DOHH2 (cell line): ENCODE measurements around the gene FLG2.

Experiments
- H3F3A ChIP-seq: fragments of 200-600 bp; sonication (generic), shearing (Covaris generic); 2 replicates; pipeline ENCODE4 v1.6.0; 2016; ENCODE audit warnings: antibody characterized with exemption, mild to moderate bottlenecking; ENCODE audit not compliant: control insufficient read depth, insufficient read depth
- H3K27ac ChIP-seq: fragments of 200-600 bp; sonication (generic); 2 replicates; pipeline ENCODE4 v1.5.1; 2014; ENCODE audit warnings: low read depth, mild to moderate bottlenecking, low read length, moderate library complexity
- H3K27me3 ChIP-seq: fragments of 200-600 bp; sonication (generic); 2 replicates; pipeline ENCODE4 v1.6.1; 2014; ENCODE audit warnings: mild to moderate bottlenecking, low read length, mixed read lengths; ENCODE audit not compliant: control insufficient read depth
- H3K36me3 ChIP-seq: fragments of 200-600 bp; sonication (generic); 2 replicates; pipeline ENCODE4 v1.6.1; 2014; ENCODE audit warnings: mild to moderate bottlenecking, low read length, moderate library complexity, mixed read lengths; ENCODE audit not compliant: control insufficient read depth
- H3K4me1 ChIP-seq: fragments of 200-600 bp; sonication (generic); 2 replicates; pipeline ENCODE4 v1.6.1; 2014; ENCODE audit warnings: mild to moderate bottlenecking, low read length, mixed read lengths; ENCODE audit not compliant: control insufficient read depth
- H3K4me2 ChIP-seq: fragments of 200-600 bp; sonication (generic); 2 replicates; pipeline ENCODE4 v1.6.0; 2014; ENCODE audit warnings: mild to moderate bottlenecking, low read length, moderate library complexity
- H3K4me3 ChIP-seq: fragments of 200-600 bp; sonication (generic); 2 replicates; pipeline ENCODE4 v1.5.1; 2014; ENCODE audit warnings: mild to moderate bottlenecking, low read length, mixed read lengths
- H3K79me2 ChIP-seq: fragments of 200-600 bp; sonication (generic); 2 replicates; pipeline ENCODE4 v1.6.1; 2014; ENCODE audit warnings: mild to moderate bottlenecking, low read length, mixed read lengths; ENCODE audit not compliant: control insufficient read depth
- H3K9me2 ChIP-seq: fragments of 200-600 bp; sonication (generic); replicated peaks from 2 replicates; pipeline ENCODE4 v1.6.1; 2014; ENCODE audit warnings: mild to moderate bottlenecking, low read length, mixed read lengths; ENCODE audit not compliant: control insufficient read depth
- H3K9me3 ChIP-seq: fragments of 200-600 bp; sonication (generic); 2 replicates; pipeline ENCODE4 v1.6.1; 2014; ENCODE audit warnings: antibody characterized with exemption, low read length, mixed read lengths; ENCODE audit not compliant: control insufficient read depth, insufficient read depth
- H4K20me1 ChIP-seq: fragments of 200-600 bp; sonication (generic); 2 replicates; pipeline ENCODE4 v1.6.0; 2014; ENCODE audit warnings: low read depth, mild to moderate bottlenecking, antibody characterized with exemption, low read length, moderate library complexity; ENCODE audit not compliant: control insufficient read depth, insufficient read depth
- CTCF ChIP-seq: fragments of 200-600 bp; sonication (generic); IDR thresholded peaks from one replicate; pipeline ENCODE4 v1.5.1; 2014; ENCODE audit warnings: antibody characterized with exemption, mild to moderate bottlenecking, low read depth, low read length; ENCODE audit not compliant: poor library complexity, severe bottlenecking
- EZH2phosphoT487 ChIP-seq: fragments of 200-600 bp; sonication (generic); IDR thresholded peaks from 2 replicates; pipeline ENCODE4 v1.6.1; 2017; ENCODE audit warnings: borderline replicate concordance, mild to moderate bottlenecking, antibody characterized with exemption, low read length, moderate library complexity, mixed read lengths

Gene FLG2

GRCh38 chr1:152372672-152373071 lies 12.9 kb upstream of the FLG2 start:
- Histone ChIP-seq H3K4me1 (no peaks in the 10 kb centered on the region), H3K79me2 (no peaks in the 10 kb centered on the region), H3K4me3 (no peak overlapping the region), H3K4me2 (no peak overlapping the region), H3F3A (no peaks in the 10 kb centered on the region), H3K27ac (no peak overlapping the region), H3K27me3 (no peaks in the 10 kb centered on the region), H3K36me3 (no peaks in the 10 kb centered on the region), H4K20me1 (no peaks in the 10 kb centered on the region), H3K9me2 (no peaks in the 10 kb centered on the region), H3K9me3 (0 out of 2 replicates have a peak, but pooled peaks cover 2% of the 10 kb centered on the region)
- TF ChIP-seq EZH2phosphoT487 (no peak), CTCF (no peak)

- H3K4me1 ChIP-seq: no peaks in the 10 kb centered on the region
- H3K4me2 ChIP-seq: no peak overlapping the region
- H3K9me3 ChIP-seq: 0 out of 2 replicates have a peak, but pooled peaks cover 2% of the 10 kb centered on the region
- no peaks in the 10 kb centered on the region for H3K9me2 ChIP-seq
- no peak overlapping the region for H3K4me3 ChIP-seq
- no peaks in the 10 kb centered on the region for H3K79me2 ChIP-seq
- no peaks in the 10 kb centered on the region for H3F3A ChIP-seq
- H3K27me3 ChIP-seq: no peaks in the 10 kb centered on the region
- no peak overlapping the region for H3K27ac ChIP-seq
- no peaks in the 10 kb centered on the region for H4K20me1 ChIP-seq
- TF ChIP-seq CTCF (no peak), EZH2phosphoT487 (no peak)
- no peaks in the 10 kb centered on the region for H3K36me3 ChIP-seq
Observed at GRCh38 chr1:152367436-152367835, 7.6 kb upstream of the FLG2 start.

GRCh38 chr1:152356736-152357135 lies 3.1 kb downstream of the FLG2 start:
- H3K4me1 ChIP-seq: no peaks in the 10 kb centered on the region
- H3K79me2 ChIP-seq: no peaks in the 10 kb centered on the region
- H3K36me3 ChIP-seq: no peaks in the 10 kb centered on the region
- TF ChIP-seq EZH2phosphoT487: no peak
- no peak for TF ChIP-seq CTCF
- H3K9me3 ChIP-seq: peaks cover 5% of the 10 kb centered on the region; the same call in 1 of the 2 replicates
- no peaks in the 10 kb centered on the region for H4K20me1 ChIP-seq
- no peaks in the 10 kb centered on the region for H3F3A ChIP-seq
- H3K27me3 ChIP-seq: no peaks in the 10 kb centered on the region
- no peak overlapping the region for H3K4me2 ChIP-seq
- no peak overlapping the region for H3K4me3 ChIP-seq
- H3K9me2 ChIP-seq: no peaks in the 10 kb centered on the region
- no peak overlapping the region for H3K27ac ChIP-seq
